Ishikawa (cell line): ENCODE results near the gene MIF.

Experiments used
- CEBPB ChIP-seq: IDR thresholded peaks from 2 replicates; pipeline ENCODE4 v1.6.1; 2012
- EGR1 ChIP-seq: IDR thresholded peaks from 2 replicates; pipeline ENCODE4 v1.6.1; 2012
- EP300 ChIP-seq: IDR thresholded peaks from 2 replicates; pipeline ENCODE4 v1.6.1; 2012; ENCODE audit warnings: borderline replicate concordance
- FOXM1 ChIP-seq: IDR thresholded peaks from 2 replicates; pipeline ENCODE4 v1.6.1; 2012; ENCODE audit warnings: low read depth, borderline replicate concordance
- RAD21 ChIP-seq: IDR thresholded peaks from 2 replicates; pipeline ENCODE4 v1.6.1; 2012; ENCODE audit warnings: low read depth
- TAF1 ChIP-seq: IDR thresholded peaks from 2 replicates; pipeline ENCODE4 v1.6.1; 2012; ENCODE audit warnings: low read depth, mild to moderate bottlenecking
- TEAD4 ChIP-seq: IDR thresholded peaks from 2 replicates; pipeline ENCODE4 v1.6.1; 2012
- ZBTB7A ChIP-seq: IDR thresholded peaks from 2 replicates; pipeline ENCODE4 v1.6.1; 2012; ENCODE audit warnings: low read depth
- TF ChIP-seq, protein P1 (sequence below): IDR thresholded peaks from 2 replicates; pipeline ENCODE4 v1.6.1; 2012; ENCODE audit warnings: low read depth, mild to moderate bottlenecking
- TF ChIP-seq, protein P2 (sequence below): IDR thresholded peaks from 2 replicates; pipeline ENCODE4 v1.6.1; 2012
- TF ChIP-seq, protein P3 (sequence below): IDR thresholded peaks from 2 replicates; pipeline ENCODE4 v1.6.1; 2012

DNA sequence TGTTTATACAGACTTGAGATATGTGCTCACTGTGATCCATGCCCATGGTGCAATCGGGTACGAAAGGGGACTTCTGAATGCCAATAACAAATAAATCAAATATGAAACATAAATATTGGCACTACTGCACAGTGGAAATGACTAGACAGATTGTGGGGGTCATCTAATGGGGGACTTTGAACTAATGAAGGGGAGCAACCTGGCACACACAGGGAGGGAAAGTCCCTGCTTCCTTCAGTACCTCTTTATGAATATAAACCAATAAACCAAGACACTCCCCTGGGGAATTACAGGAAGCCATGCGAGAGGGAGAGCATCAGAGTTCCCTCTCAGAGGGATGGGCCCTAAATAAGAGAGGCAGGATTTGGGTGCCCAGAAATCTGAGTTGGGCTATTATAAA lies 21.1 kb downstream of the MIF start:
- TF ChIP-seq TEAD4: no peak
- TF ChIP-seq, protein P1, sequence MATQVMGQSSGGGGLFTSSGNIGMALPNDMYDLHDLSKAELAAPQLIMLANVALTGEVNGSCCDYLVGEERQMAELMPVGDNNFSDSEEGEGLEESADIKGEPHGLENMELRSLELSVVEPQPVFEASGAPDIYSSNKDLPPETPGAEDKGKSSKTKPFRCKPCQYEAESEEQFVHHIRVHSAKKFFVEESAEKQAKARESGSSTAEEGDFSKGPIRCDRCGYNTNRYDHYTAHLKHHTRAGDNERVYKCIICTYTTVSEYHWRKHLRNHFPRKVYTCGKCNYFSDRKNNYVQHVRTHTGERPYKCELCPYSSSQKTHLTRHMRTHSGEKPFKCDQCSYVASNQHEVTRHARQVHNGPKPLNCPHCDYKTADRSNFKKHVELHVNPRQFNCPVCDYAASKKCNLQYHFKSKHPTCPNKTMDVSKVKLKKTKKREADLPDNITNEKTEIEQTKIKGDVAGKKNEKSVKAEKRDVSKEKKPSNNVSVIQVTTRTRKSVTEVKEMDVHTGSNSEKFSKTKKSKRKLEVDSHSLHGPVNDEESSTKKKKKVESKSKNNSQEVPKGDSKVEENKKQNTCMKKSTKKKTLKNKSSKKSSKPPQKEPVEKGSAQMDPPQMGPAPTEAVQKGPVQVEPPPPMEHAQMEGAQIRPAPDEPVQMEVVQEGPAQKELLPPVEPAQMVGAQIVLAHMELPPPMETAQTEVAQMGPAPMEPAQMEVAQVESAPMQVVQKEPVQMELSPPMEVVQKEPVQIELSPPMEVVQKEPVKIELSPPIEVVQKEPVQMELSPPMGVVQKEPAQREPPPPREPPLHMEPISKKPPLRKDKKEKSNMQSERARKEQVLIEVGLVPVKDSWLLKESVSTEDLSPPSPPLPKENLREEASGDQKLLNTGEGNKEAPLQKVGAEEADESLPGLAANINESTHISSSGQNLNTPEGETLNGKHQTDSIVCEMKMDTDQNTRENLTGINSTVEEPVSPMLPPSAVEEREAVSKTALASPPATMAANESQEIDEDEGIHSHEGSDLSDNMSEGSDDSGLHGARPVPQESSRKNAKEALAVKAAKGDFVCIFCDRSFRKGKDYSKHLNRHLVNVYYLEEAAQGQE: no peak
- no peak for TF ChIP-seq CEBPB
- TF ChIP-seq FOXM1: no peak
- no peak for TF ChIP-seq RAD21
- TF ChIP-seq EP300: no peak
- no peak for TF ChIP-seq EGR1
- TF ChIP-seq, protein P2, sequence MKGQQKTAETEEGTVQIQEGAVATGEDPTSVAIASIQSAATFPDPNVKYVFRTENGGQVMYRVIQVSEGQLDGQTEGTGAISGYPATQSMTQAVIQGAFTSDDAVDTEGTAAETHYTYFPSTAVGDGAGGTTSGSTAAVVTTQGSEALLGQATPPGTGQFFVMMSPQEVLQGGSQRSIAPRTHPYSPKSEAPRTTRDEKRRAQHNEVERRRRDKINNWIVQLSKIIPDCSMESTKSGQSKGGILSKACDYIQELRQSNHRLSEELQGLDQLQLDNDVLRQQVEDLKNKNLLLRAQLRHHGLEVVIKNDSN: no peak
- TF ChIP-seq TAF1: no peak
- no peak for TF ChIP-seq ZBTB7A
- TF ChIP-seq, protein P3, sequence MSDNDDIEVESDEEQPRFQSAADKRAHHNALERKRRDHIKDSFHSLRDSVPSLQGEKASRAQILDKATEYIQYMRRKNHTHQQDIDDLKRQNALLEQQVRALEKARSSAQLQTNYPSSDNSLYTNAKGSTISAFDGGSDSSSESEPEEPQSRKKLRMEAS: no peak
